Osteocyte (in vitro differentiated cells): ENCODE measurements around the gene PHF21B. TPM values are rescaled to one million over a fixed set of nuclear protein-coding genes. Genes with fewer than 3 reads are reported as not detected.

Experiments
- DNase-seq: peaks from one replicate; pipeline ENCODE4 v3.0.0; 2021; ENCODE audit warnings: mixed read lengths; ENCODE audit not compliant: unreplicated experiment; ENCODE audit errors: extremely low spot score
- H3K27ac Mint-ChIP-seq: one replicate; pipeline ENCODE4 v1.8.0; 2021; ENCODE audit warnings: mild to moderate bottlenecking, mixed read lengths; ENCODE audit not compliant: unreplicated experiment
- H3K27me3 Mint-ChIP-seq: one replicate; pipeline ENCODE4 v1.8.0; 2021; ENCODE audit warnings: mixed read lengths; ENCODE audit not compliant: unreplicated experiment
- H3K36me3 Mint-ChIP-seq: one replicate; pipeline ENCODE4 v1.8.0; 2021; ENCODE audit warnings: mixed read lengths; ENCODE audit not compliant: unreplicated experiment
- H3K4me1 Mint-ChIP-seq: one replicate; pipeline ENCODE4 v1.8.0; 2021; ENCODE audit warnings: mixed read lengths; ENCODE audit not compliant: unreplicated experiment
- H3K4me3 Mint-ChIP-seq: one replicate; pipeline ENCODE4 v1.8.0; 2021; ENCODE audit warnings: mild to moderate bottlenecking, moderate library complexity, mixed read lengths; ENCODE audit not compliant: unreplicated experiment
- H3K9me3 Mint-ChIP-seq: one replicate; pipeline ENCODE4 v1.8.0; 2021; ENCODE audit warnings: mixed read lengths; ENCODE audit not compliant: unreplicated experiment
- total RNA-seq: library from RNA; stranded (reverse); gene quantifications from 2 replicates; pipeline ENCODE4 v1.2.1, GENCODE V29; 2021
- TF ChIP-seq, protein P1 (sequence below): fragments of 200-600 bp; sonication (generic); IDR thresholded peaks from 2 replicates; pipeline ENCODE4 v1.5.0; 2021; ENCODE audit warnings: antibody characterized with exemption, mild to moderate bottlenecking, moderate library complexity

Gene PHF21B
- total RNA-seq, 1 donor from 2014 or later = 0.54 TPM

DNA sequence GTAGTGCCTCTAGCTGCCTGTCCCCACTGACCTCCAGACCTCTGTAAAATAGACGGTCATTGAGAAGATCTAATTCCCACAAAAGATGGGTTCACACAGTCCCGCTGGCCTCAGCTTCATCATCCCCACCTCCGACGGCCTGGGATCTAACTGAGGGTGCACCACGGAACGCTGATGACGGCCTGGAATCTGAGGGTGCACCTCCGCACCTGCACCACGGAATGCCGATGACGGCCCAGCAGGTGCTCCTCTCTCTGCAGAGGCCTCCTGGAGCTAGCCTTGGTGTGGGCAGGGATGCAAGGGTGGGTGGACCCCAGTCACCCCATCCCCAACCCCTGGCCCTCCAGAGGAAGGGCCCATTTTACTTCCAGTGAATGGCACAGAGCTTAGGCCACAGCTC is 77.3 kb downstream of the PHF21B start:
- Mint-ChIP-seq H3K27me3 (no peaks in the 10 kb centered on the region), H3K27ac (no peak overlapping the region), H3K9me3 (no peaks in the 10 kb centered on the region), H3K36me3 (no peaks in the 10 kb centered on the region), H3K4me3 (no peak overlapping the region), H3K4me1 (no peaks in the 10 kb centered on the region)
- TF ChIP-seq, protein P1, sequence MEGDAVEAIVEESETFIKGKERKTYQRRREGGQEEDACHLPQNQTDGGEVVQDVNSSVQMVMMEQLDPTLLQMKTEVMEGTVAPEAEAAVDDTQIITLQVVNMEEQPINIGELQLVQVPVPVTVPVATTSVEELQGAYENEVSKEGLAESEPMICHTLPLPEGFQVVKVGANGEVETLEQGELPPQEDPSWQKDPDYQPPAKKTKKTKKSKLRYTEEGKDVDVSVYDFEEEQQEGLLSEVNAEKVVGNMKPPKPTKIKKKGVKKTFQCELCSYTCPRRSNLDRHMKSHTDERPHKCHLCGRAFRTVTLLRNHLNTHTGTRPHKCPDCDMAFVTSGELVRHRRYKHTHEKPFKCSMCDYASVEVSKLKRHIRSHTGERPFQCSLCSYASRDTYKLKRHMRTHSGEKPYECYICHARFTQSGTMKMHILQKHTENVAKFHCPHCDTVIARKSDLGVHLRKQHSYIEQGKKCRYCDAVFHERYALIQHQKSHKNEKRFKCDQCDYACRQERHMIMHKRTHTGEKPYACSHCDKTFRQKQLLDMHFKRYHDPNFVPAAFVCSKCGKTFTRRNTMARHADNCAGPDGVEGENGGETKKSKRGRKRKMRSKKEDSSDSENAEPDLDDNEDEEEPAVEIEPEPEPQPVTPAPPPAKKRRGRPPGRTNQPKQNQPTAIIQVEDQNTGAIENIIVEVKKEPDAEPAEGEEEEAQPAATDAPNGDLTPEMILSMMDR = no peak
- DNase-seq = no peak

DNA sequence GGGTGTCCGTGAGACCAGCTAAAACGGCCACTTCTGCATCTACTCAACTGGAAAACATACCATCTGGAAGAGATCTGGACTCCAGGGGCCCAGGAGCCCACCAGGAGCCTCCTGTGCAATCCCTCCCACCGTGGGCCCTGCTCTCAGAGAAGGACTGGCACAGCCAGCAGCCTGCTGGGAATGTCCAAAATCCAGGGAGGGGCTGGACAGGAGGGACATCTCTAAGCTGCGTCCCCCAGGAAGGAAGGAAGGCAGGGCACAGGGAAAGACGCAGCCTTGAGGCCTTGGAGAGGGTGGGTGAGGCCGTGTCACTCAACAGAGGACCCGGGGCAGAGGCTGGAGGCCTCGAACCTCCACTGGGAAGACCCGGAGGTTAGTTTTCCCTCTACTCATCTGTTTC is 78.0 kb downstream of the PHF21B start:
- Mint-ChIP-seq H3K4me3 (no peak overlapping the region), H3K4me1 (no peaks in the 10 kb centered on the region), H3K27me3 (no peaks in the 10 kb centered on the region), H3K27ac (no peak overlapping the region), H3K9me3 (no peaks in the 10 kb centered on the region), H3K36me3 (no peaks in the 10 kb centered on the region)
- DNase-seq = no peak
- TF ChIP-seq, protein P1 = no peak

DNA sequence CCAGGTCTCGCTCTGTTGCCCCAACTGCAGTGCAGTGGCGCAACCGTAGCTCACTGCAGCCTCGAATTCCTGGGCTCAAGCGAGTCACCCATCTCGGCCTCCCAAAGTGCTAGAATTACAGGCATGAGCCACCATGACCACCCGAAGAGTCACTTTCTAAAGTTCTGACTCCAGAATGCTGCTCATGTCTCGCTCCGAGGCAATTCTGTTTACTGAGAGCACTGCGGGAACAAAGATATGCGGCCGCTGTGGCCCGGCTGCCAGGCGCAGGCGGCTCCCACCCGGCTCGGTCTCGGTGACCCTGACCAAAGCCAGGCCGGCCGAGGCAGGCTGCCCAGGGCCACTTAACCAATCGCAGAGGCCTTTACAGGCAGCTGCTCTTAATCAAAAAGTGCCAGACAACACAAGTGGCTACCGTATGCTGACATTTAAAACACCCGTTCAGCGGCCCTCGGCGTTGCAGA is 78.7 kb downstream of the PHF21B start:
- TF ChIP-seq, protein P1 = no peak
- no peak overlapping the region for H3K4me3 Mint-ChIP-seq
- no peaks in the 10 kb centered on the region for H3K36me3 Mint-ChIP-seq
- DNase-seq = no peak
- no peaks in the 10 kb centered on the region for H3K27me3 Mint-ChIP-seq
- H3K27ac Mint-ChIP-seq = no peak overlapping the region
- H3K9me3 Mint-ChIP-seq = no peaks in the 10 kb centered on the region
- H3K4me1 Mint-ChIP-seq = no peaks in the 10 kb centered on the region

DNA sequence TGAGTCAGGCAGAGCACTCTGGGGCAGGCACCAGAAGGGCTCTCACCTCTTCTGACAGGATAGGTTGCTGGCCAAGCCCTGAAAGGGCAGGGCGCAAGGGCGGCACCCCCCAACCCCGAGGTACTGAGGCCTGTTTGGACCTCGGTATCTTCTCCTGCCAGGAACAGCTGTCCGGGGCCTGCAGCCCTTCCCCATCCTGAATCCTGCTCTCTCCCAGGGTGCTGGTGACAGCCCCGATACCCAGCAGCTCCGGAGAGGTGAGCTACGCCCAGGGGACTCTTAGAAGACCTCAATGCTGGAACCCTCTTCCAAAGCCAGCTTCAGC is 79.1 kb downstream of the PHF21B start:
- Mint-ChIP-seq H3K9me3 (no peaks in the 10 kb centered on the region), H3K4me3 (no peak overlapping the region), H3K27ac (no peak overlapping the region), H3K27me3 (no peaks in the 10 kb centered on the region), H3K4me1 (no peaks in the 10 kb centered on the region), H3K36me3 (no peaks in the 10 kb centered on the region)
- TF ChIP-seq, protein P1 = no peak
- no peak for DNase-seq

DNA sequence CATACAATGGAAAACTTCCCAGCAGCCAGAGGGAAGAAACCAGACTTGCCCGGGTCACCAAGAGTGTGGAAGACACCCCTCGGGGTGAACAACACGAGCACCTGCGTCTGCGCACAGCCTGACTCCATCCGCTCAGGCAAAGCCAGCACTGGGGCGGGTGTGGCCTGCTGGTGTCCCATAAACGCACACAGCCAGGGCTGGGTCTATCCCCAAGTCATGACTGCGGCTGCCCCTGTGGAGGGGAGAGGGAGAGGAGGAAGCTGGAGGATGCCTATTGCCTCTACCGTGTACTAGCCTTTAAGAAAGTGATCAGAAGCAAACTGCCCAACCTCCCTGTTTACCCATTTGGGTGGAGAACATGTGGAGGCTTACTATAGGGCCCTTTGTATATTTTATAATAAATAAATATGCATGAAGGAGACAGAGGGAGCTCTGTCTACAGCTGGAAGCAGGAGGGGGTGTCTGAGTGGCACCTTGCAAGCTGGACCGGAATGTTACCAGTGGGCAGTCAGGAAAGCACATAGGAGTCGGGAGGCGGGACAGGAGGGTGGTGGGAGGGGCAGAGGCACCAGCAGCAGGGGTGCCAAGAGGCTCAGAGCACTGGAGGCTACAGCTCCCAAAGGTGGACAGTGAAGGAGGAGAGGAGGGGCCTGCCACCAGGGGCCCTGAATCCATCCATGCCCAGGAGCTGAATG is 79.6 kb downstream of the PHF21B start:
- Mint-ChIP-seq H3K27me3 (no peaks in the 10 kb centered on the region), H3K27ac (no peak overlapping the region), H3K9me3 (no peaks in the 10 kb centered on the region), H3K36me3 (no peaks in the 10 kb centered on the region), H3K4me1 (no peaks in the 10 kb centered on the region), H3K4me3 (no peak overlapping the region)
- TF ChIP-seq, protein P1 = no peak
- no peak for DNase-seq
